ENCODE data around the gene A3GALT2.
"Not testable (repeated sequence)": the region's sequence is repeated elsewhere in the genome, so short reads cannot be mapped to it uniquely, and the experiment has no call there.

Gene A3GALT2

GRCh38 chr1:33290615-33291014 lies 30.3 kb downstream of the A3GALT2 start:
- FAIRE-seq, result not testable (repeated sequence)

DNA sequence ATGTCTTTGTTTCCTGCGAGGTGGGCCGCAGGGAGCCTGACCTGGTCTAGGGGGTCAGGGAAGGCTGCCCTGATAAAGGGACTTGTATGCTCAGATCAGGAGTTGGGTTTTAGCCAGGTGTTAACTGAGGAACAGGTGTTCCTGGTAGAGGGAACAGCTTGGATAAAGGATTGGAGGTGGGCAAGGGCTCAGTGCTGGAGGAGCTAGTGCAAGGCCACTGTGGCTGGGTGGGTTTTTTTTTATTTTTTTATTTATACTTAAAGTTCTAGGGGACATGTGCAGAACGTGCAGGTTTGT lies 31.1 kb downstream of the A3GALT2 start:
- FAIRE-seq, result no peak

DNA sequence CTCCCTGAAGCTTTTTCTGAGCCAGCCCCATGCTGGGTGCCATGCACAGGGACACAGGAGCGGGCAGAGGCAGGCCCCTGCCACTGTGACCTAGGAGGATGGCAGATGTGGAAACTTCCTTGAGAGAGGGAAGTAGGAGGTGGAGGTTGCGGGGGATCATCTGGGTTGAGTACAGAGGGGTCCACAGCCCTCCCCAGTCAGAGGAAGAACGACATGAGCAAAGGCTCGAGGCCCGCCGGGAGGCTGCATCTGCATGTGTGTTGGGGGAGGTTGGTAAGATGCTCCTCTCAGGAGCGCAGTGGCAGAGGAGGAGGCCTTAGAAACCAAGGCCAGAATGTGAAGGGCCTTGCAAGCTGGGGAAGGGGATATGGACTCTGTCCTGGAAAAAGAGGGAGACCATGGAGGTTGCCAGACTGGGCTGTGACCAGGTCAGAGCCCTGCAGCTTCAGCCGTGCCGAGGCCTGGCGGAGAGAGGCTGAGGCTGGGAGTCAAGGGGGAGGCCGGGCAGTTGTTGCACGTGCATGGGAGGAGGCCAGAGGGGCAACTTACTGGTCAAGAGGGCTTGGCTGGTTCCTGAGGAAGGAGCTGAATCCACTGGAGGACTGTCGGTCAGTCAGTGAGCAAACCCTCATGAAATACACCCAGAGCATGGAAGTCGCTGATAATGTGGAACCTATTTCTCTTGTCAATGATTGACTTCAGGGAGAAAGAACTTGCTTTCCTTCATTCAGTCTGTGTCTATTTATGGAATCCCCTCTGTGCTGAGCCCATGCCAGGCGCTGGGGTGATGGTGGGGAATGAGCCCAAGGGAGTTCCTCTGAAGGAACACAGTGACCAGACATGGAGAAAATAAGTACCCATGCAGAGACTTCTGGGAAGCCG lies 31.7 kb downstream of the A3GALT2 start:
- FAIRE-seq, result no peak

GRCh38 chr1:33287317-33287716 lies 33.6 kb downstream of the A3GALT2 start:
- no peak for FAIRE-seq

GRCh38 chr1:33286451-33287185 lies 34.3 kb downstream of the A3GALT2 start:
- FAIRE-seq, result no peak

DNA sequence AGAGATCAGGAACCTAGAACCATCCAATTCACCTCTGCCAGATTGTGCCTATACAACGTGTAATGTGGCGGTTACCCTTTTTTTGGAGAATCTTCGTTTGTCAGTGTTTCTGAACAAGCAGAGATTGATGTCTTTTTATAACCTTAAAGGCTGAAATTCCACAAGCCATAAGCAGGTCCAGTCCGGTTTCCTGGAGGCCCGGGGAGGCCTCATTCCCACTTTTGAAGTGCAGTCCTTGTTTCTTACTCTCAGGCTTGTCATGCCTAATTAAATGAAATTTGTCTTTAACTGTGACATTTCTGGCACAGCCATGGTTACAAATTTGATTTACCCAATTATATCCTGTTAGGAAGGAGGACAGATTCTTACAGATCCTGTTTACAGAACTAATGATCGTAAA lies 36.8 kb downstream of the A3GALT2 start:
- no peak for FAIRE-seq

- FAIRE-seq, result no peak
Observed at GRCh38 chr1:33282791-33283190, 38.1 kb downstream of the A3GALT2 start.

DNA sequence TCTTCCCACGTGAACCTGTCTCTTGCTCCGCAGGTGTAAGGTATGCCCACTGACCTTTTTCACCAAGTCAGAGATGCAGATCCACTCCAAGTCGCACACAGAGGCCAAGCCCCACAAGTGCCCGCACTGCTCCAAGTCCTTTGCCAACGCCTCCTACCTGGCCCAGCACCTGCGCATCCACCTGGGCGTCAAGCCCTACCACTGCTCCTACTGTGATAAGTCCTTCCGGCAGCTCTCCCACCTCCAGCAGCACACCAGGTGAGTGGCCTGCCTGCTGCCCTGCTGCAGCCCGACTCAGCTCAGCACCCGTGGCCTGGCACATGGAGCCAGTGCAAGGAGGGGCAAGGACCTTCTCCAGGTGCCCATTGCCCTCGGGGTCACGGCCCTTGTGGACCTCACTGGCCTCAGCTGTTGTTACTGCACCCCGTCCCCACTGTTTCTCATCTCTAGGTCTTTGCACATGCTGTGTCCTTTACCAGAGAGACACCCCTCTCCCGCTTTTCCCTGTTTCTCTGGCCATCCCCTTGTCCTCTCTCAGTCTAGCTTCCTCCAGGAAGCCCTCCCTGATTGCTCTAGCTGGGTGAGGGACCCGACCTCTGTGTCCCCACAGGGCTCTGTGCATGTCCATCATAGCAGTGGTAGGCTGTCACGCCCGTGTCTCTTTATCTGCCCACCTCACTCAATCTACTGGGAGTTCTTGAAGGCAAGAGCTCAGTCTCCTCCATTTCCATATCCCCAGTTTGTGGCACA lies 39.2 kb downstream of the A3GALT2 start:
- FAIRE-seq, result no peak

- no peak for FAIRE-seq
Observed at GRCh38 chr1:33280091-33280661, 40.7 kb downstream of the A3GALT2 start.

GRCh38 chr1:33277488-33278084 lies 43.3 kb downstream of the A3GALT2 start:
- FAIRE-seq, result no peak

- FAIRE-seq, result no peak
Observed at GRCh38 chr1:33276573-33277298, 44.2 kb downstream of the A3GALT2 start.

DNA sequence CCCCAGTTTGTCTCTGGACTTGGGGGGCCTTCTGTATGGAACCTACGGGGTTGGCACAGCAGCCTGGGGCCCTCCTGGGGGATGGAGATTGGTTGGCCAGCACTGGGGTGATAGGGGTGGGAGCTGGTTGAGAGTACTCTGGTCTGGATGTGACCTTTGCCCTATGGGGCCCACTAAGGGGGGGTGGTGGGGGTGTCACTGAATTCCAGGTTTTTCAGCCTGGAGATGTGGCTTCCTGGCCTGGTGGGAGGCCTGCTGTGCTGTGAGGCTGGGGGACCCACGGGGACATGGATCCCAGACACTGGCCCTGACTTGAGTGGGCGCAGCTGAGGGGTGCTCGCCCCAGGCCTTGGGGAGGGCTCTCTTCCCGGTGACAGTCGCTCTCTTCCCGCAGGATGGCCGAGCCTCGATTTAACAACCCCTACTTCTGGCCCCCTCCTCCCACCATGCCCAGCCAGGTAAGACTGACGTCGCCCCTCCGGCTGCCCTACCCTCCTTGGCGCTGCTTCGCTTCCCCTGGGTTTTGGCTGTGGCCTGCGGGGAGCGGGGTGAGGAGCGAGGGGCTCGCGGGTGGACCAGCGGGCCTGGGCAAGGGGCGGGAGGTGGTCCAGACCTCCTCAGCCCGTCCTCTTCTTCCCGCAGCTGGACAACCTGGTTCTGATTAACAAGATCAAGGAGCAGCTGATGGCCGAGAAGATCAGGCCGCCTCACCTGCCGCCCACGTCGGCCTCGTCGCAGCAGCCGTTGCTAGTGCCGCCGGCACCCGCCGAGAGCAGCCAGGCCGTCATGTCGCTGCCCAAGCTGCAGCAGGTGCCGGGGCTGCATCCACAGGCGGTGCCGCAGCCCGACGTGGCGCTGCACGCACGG lies 45.0 kb downstream of the A3GALT2 start:
- no peak for FAIRE-seq

DNA sequence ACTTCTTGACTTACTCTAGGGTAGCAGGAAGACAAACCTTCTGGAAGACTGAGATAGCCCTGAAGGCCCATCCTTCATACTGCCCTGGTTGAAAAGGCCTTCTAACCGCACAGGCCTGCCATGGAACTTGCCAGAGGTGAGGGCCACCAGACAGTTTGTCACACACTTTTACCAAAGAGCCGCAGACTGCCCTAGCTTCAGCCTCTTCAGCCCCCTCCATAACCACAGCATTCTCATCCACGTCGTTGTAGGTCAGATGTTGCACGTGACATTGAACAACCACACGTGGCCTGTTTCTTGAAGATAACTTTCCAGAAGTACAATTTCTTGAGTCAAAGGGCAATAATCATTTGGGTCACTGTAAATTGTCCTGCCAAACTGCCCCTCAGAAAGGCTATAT lies 45.7 kb downstream of the A3GALT2 start:
- FAIRE-seq, result no peak

- FAIRE-seq, result no peak
Observed at GRCh38 chr1:33274446-33274845, 46.5 kb downstream of the A3GALT2 start.

GRCh38 chr1:33273961-33274371 lies 46.9 kb downstream of the A3GALT2 start:
- FAIRE-seq, result no peak

- FAIRE-seq, result no peak
Observed at GRCh38 chr1:33273406-33273805, 47.5 kb downstream of the A3GALT2 start.

GRCh38 chr1:33272930-33273329 lies 48.0 kb downstream of the A3GALT2 start:
- FAIRE-seq, result no peak

GRCh38 chr1:33272509-33272908 lies 48.4 kb downstream of the A3GALT2 start:
- no peak for FAIRE-seq

DNA sequence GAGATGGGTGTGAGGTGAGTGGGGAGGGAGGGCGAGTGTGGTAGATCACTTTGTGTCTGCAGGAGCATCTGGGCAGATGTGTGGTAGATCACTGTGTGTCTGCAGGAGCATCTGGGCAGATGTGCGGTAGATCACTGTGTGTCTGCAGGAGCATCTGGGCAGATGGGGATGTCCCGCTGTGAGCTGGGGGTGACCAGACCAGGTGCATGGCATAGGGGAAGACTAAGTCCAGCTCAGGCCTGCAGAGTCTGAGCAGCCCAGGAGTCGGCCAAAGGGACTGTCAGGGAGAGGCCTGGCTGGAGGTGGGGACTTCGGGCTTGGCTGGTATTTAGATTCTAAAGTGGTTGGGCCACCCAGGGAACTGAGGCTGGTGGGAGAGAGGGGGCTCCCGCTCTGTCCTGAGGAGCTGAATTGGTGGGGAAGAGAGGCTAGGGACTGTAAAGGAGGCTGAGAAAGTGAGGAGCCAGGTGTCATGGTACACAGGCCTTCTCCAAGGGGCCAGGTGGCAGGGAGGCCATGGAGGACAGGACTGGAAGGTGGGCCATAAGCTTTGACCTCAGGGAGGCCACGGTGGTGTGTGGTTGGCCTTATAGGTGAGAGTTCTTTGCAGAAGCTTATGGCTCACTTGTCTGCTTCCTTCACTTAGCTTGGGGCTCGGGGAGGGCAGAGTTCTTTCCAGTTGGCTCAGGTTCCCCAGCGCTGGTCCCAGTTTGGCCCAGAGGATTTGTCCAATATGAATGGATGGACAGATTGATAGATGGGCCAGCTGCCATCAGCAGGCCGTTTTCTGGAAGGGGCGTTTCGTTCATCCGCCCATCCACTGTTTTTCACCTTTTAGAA lies 49.0 kb downstream of the A3GALT2 start:
- no peak for FAIRE-seq

DNA sequence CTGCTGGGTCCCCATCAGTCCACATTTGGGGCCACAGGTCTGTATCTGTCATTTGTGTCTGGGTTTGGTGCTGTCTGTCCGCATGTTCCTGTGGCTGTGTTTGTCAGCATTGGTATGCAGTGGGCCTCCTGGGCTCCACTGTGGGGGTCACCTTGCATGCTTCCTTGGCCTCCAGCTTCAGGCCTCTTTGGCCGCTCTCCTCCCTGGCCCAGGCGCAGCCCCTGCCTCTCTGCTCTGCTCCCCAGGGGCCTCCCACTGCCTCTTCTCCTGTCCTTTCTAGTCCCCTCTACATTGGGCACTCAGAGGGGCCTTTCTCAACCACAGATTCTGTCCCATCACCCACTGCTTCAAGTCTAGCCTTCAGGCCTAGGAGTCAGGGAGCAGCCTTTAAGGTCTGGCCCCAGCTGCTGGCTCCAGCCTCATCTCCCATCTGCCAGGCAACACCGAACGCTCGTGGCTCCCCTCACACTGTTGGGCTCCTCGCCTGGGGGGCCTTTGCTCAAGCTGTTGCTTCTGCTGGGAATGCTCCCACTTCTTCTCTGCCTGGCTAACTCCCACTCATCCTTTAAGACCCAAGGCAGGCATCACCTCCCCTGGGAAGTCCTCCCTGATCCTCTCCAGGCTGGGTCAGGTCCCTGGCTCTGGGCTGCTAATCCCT lies 50.0 kb downstream of the A3GALT2 start:
- no peak for FAIRE-seq

Measured in TTC549 (cell line).